Esophagus muscularis mucosa (tissue), 3 donors: ENCODE data around the gene TTLL12.

Source experiments
- CTCF ChIP-seq, 3 experiments: fragments of 200-600 bp in 2 of 3; fragments of 450-650 bp in 1 of 3; sonication (generic) in 2 of 3; IDR thresholded peaks; one replicate each; pipeline ENCODE4 v1.5.1; 2017 to 2019; ENCODE audit warnings: antibody characterized with exemption in 3 of 3, mild to moderate bottlenecking in 2 of 3, moderate library complexity in 1 of 3
- POLR2AphosphoS5 ChIP-seq, 2 donors: sonication (generic); formaldehyde crosslinking; IDR thresholded peaks; one replicate each; pipeline ENCODE4 v1.6.1; 2017; ENCODE audit warnings: antibody characterized with exemption in 2 of 2

- TF ChIP-seq CTCF (IDR thresholded peaks at IDR 0.05) (no peak), POLR2AphosphoS5 (IDR thresholded peaks at IDR 0.05) (no peak)
Observed at GRCh38 chr22:43126501-43127165, 60.3 kb downstream of the TTLL12 start.
